ENCODE data around the gene LRRFIP1. TPM values are rescaled to one million over a fixed set of nuclear protein-coding genes. Genes with fewer than 3 reads are reported as not detected.

Gene LRRFIP1
- total RNA-seq, 1 donor from 2014 or later = 91.5 TPM

- Mint-ChIP-seq H3K27ac (ENCODE audit: unreplicated experiment) (no peak within 1 kb of the TSS), H3K4me1 (ENCODE audit: low read depth) (no peaks in the 10 kb centered on the region), H3K9me3 (ENCODE audit: low read depth) (peaks cover 12% of the 10 kb centered on the region), H3K36me3 (ENCODE audit: low read depth) (peaks cover 6% of the 10 kb centered on the region), H3K27me3 (ENCODE audit: low read depth) (no peaks in the 10 kb centered on the region), H3K4me3 (ENCODE audit: unreplicated experiment) (no peak within 1 kb of the TSS)
- TF ChIP-seq, protein P1, sequence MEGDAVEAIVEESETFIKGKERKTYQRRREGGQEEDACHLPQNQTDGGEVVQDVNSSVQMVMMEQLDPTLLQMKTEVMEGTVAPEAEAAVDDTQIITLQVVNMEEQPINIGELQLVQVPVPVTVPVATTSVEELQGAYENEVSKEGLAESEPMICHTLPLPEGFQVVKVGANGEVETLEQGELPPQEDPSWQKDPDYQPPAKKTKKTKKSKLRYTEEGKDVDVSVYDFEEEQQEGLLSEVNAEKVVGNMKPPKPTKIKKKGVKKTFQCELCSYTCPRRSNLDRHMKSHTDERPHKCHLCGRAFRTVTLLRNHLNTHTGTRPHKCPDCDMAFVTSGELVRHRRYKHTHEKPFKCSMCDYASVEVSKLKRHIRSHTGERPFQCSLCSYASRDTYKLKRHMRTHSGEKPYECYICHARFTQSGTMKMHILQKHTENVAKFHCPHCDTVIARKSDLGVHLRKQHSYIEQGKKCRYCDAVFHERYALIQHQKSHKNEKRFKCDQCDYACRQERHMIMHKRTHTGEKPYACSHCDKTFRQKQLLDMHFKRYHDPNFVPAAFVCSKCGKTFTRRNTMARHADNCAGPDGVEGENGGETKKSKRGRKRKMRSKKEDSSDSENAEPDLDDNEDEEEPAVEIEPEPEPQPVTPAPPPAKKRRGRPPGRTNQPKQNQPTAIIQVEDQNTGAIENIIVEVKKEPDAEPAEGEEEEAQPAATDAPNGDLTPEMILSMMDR (IDR thresholded peaks at IDR 0.05) = no peak
- DNase-seq (ENCODE audit: low spot score) = no peak
These were observed 171.1 kb downstream of the LRRFIP1 start, which contains the start of gene RBM44 for GRCh38 chr2:237798236-237799059. Gene RBM44 (plus strand): TSS chr2:237798779. CDS start chr2:237813610, 14,831 bp downstream.

GRCh38 chr2:237799060-237799428, 171.7 kb downstream of the LRRFIP1 start:
- H3K27ac Mint-ChIP-seq (ENCODE audit: unreplicated experiment) = no peak overlapping the region
- TF ChIP-seq, protein P1 (IDR thresholded peaks at IDR 0.05) = no peak
- no peak for DNase-seq (ENCODE audit: low spot score)
- H3K9me3 Mint-ChIP-seq (ENCODE audit: low read depth) = peaks cover 12% of the 10 kb centered on the region
- peaks cover 6% of the 10 kb centered on the region for H3K36me3 Mint-ChIP-seq (ENCODE audit: low read depth)
- H3K4me3 Mint-ChIP-seq (ENCODE audit: unreplicated experiment) = no peak overlapping the region
- H3K27me3 Mint-ChIP-seq (ENCODE audit: low read depth) = no peaks in the 10 kb centered on the region
- no peaks in the 10 kb centered on the region for H3K4me1 Mint-ChIP-seq (ENCODE audit: low read depth)

DNA sequence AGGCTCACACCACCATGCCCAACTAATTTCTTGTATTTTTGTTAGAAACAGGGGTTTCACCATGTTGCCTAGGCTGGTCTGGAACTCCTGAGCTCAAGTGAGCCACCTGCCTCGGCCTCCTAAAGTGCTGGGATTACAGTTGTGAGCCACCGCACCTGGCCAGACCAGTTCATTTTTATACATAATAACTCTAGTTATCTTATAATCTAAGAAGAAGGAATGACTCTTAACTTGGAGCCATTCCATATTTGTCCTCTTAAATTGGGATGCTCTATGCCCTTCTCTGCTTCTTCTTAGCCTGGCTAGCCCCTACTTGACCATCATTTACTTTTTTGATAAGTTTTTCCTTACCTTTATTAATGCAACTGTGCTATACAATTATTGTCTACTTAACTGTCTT, 174.1 kb downstream of the LRRFIP1 start:
- peaks cover 13% of the 10 kb centered on the region for H3K4me1 Mint-ChIP-seq (ENCODE audit: low read depth)
- DNase-seq (ENCODE audit: low spot score) = no peak
- no peaks in the 10 kb centered on the region for H3K27me3 Mint-ChIP-seq (ENCODE audit: low read depth)
- H3K27ac Mint-ChIP-seq (ENCODE audit: unreplicated experiment) = no peak overlapping the region
- H3K36me3 Mint-ChIP-seq (ENCODE audit: low read depth) = peaks cover 6% of the 10 kb centered on the region
- no peak overlapping the region for H3K4me3 Mint-ChIP-seq (ENCODE audit: unreplicated experiment)
- TF ChIP-seq, protein P1 (IDR thresholded peaks at IDR 0.05) = no peak
- H3K9me3 Mint-ChIP-seq (ENCODE audit: low read depth) = peaks cover 12% of the 10 kb centered on the region

- peaks cover 3% of the 10 kb centered on the region for H3K27me3 Mint-ChIP-seq (ENCODE audit: low read depth)
- DNase-seq (ENCODE audit: low spot score) = no peak
- peaks cover 14% of the 10 kb centered on the region for H3K4me1 Mint-ChIP-seq (ENCODE audit: low read depth)
- H3K36me3 Mint-ChIP-seq (ENCODE audit: low read depth) = peaks cover 2% of the 10 kb centered on the region
- H3K9me3 Mint-ChIP-seq (ENCODE audit: low read depth) = peaks cover 13% of the 10 kb centered on the region
- TF ChIP-seq, protein P1 (IDR thresholded peaks at IDR 0.05) = no peak
- peak overlapping the region; percentile 84 for H3K27ac Mint-ChIP-seq (ENCODE audit: unreplicated experiment)
- no peak overlapping the region for H3K4me3 Mint-ChIP-seq (ENCODE audit: unreplicated experiment)
These were observed 178.9 kb downstream of the LRRFIP1 start for GRCh38 chr2:237806334-237806733.

GRCh38 chr2:237815637-237816036, 188.2 kb downstream of the LRRFIP1 start:
- Mint-ChIP-seq H3K4me1 (ENCODE audit: low read depth) (peaks cover 19% of the 10 kb centered on the region), H3K4me3 (ENCODE audit: unreplicated experiment) (no peak overlapping the region), H3K27me3 (ENCODE audit: low read depth) (no peaks in the 10 kb centered on the region), H3K27ac (ENCODE audit: unreplicated experiment) (no peak overlapping the region), H3K36me3 (ENCODE audit: low read depth) (no peaks in the 10 kb centered on the region), H3K9me3 (ENCODE audit: low read depth) (no peaks in the 10 kb centered on the region)
- TF ChIP-seq, protein P1 (IDR thresholded peaks at IDR 0.05) = no peak
- DNase-seq (ENCODE audit: low spot score) = no peak
